HG02870 (cell line): Measurements from ENCODE around the gene MICU1.
A peak's percentile ranks its signal among the peaks of the same experiment; 100 is the strongest.
"Not testable (repeated sequence)": the region's sequence is repeated elsewhere in the genome, so short reads cannot be mapped to it uniquely, and the experiment has no call there.

Experiments used
- ATAC-seq: cut with Tn5 transposase; IDR thresholded peaks from one replicate; pipeline ENCODE4 v1.9.1; 2021; ENCODE audit warnings: mild to moderate bottlenecking, moderate library complexity; ENCODE audit not compliant: unreplicated experiment

MICU1 gene

GRCh38 chr10:72395581-72395980 is 230.3 kb downstream of the MICU1 start:
- not testable (repeated sequence) for ATAC-seq

GRCh38 chr10:72392571-72392970 is 233.3 kb downstream of the MICU1 start:
- ATAC-seq, result no peak

GRCh38 chr10:72390764-72391163 is 235.1 kb downstream of the MICU1 start:
- no peak for ATAC-seq

GRCh38 chr10:72389716-72390115 is 236.2 kb downstream of the MICU1 start:
- ATAC-seq, result no peak

- no peak for ATAC-seq
Observed at GRCh38 chr10:72389014-72389413, 236.9 kb downstream of the MICU1 start.

GRCh38 chr10:72388062-72388461 is 237.8 kb downstream of the MICU1 start:
- ATAC-seq, result no peak

GRCh38 chr10:72386916-72387586 is 238.8 kb downstream of the MICU1 start:
- ATAC-seq, result no peak

- no peak for ATAC-seq
Observed at GRCh38 chr10:72385724-72386123, 240.2 kb downstream of the MICU1 start.

GRCh38 chr10:72384982-72385381 is 240.9 kb downstream of the MICU1 start:
- not testable (repeated sequence) for ATAC-seq

- ATAC-seq, result no peak
Observed at GRCh38 chr10:72379776-72380175, 246.1 kb downstream of the MICU1 start.

GRCh38 chr10:72379062-72379461 is 246.8 kb downstream of the MICU1 start:
- ATAC-seq, result no peak

GRCh38 chr10:72375585-72375984 is 250.3 kb downstream of the MICU1 start:
- ATAC-seq, result no peak

GRCh38 chr10:72375173-72375572 is 250.7 kb downstream of the MICU1 start:
- ATAC-seq, result no peak

GRCh38 chr10:72370201-72370722 is 255.6 kb downstream of the MICU1 start:
- ATAC-seq, result no peak

GRCh38 chr10:72367301-72367960 is 258.4 kb downstream of the MICU1 start:
- no peak for ATAC-seq

- no peak for ATAC-seq
Observed at GRCh38 chr10:72365106-72365895, 260.6 kb downstream of the MICU1 start.

GRCh38 chr10:72364239-72364777 is 261.6 kb downstream of the MICU1 start:
- peak; percentile 87 for ATAC-seq

- no peak for ATAC-seq
Observed at GRCh38 chr10:72356987-72357386, 268.9 kb downstream of the MICU1 start.

- ATAC-seq, result no peak
Observed at GRCh38 chr10:72356115-72356514, 269.8 kb downstream of the MICU1 start.

GRCh38 chr10:72355214-72355555 is 270.7 kb downstream of the MICU1 start:
- ATAC-seq, result peak; percentile 10
